Measurements from ENCODE around the gene OR5AU1. TPM values are rescaled to one million over a fixed set of nuclear protein-coding genes. Genes with fewer than 3 reads are reported as not detected.
A peak's percentile ranks its signal among the peaks of the same experiment; 100 is the strongest.

The OR5AU1 gene
- total RNA-seq, 1 experiment from 2014 or later: not detected

GRCh38 chr14:21200752-21201461 is 45.0 kb upstream of the OR5AU1 start:
- H3K79me1 ChIP-seq (ENCODE audit: insufficient read depth, low read depth, low read length, poor library complexity, severe bottlenecking): no peaks in the 10 kb centered on the region
- no peak overlapping the region for H4K91ac ChIP-seq (ENCODE audit: insufficient read length, low read depth, low read length)
- no peaks in the 10 kb centered on the region for H3K9me3 ChIP-seq (ENCODE audit: control insufficient read depth, low read depth, low read length)
- Mint-ChIP-seq H3K4me1 (peaks cover 25 to 28% of the 10 kb centered on the region in 2 experiments), H3K9me3 (peaks cover 3 to 6% of the 10 kb centered on the region in 2 experiments; a peak in 2 of 5 replicates), H3K27ac (peak overlapping the region in 1 of 3 experiments; percentile 7; a peak in 1 of 7 replicates), H3K36me3 (ENCODE audit: insufficient read depth in 1 of 3, low read depth in 3 of 3) (peaks cover under 1 to 2% (median under 1%) of the 10 kb centered on the region in 3 experiments; a peak in 5 of 7 replicates), H3K27me3 (ENCODE audit: low read depth) (peaks cover 3% of the 10 kb centered on the region), H3K4me3 (no peak overlapping the region)
- no peak for DNase-seq
- no peak overlapping the region for H4K8ac ChIP-seq (replicated peaks; ENCODE audit: insufficient read length, low read depth, low read length)
- no peak overlapping the region for H3K56ac ChIP-seq (ENCODE audit: insufficient read length, low read depth, low read length)
- H3K27me3 ChIP-seq (ENCODE audit: insufficient read depth, low read length): no peaks in the 10 kb centered on the region
- no peak overlapping the region for H4K5ac ChIP-seq (ENCODE audit: insufficient read length, low read depth, low read length)
- no peak overlapping the region for H3K23ac ChIP-seq (ENCODE audit: insufficient read length, low read depth, low read length)
- H2AK5ac ChIP-seq (ENCODE audit: insufficient read length, low read length): no peak overlapping the region
- H3K4me2 ChIP-seq (ENCODE audit: insufficient read depth, insufficient read length, low read length): no peak overlapping the region
- H2BK120ac ChIP-seq (ENCODE audit: low read depth, low read length, poor library complexity, severe bottlenecking): no peak overlapping the region
- H3K18ac ChIP-seq (ENCODE audit: insufficient read length, low read depth, low read length): no peak overlapping the region
- no CpG with 5 or more reads among the region's 5 CpGs for WGBS (ENCODE audit: extremely low coverage, insufficient read length, low lambda C conversion rate)
- no peaks in the 10 kb centered on the region for H3K4me1 ChIP-seq (ENCODE audit: insufficient read depth, low read length)
- no peak overlapping the region for H2BK12ac ChIP-seq (ENCODE audit: insufficient read length, low read depth, low read length)
- no peak overlapping the region for H3K9ac ChIP-seq (ENCODE audit: extremely low read depth, insufficient read length, low read length)
- TF ChIP-seq, protein P1, sequence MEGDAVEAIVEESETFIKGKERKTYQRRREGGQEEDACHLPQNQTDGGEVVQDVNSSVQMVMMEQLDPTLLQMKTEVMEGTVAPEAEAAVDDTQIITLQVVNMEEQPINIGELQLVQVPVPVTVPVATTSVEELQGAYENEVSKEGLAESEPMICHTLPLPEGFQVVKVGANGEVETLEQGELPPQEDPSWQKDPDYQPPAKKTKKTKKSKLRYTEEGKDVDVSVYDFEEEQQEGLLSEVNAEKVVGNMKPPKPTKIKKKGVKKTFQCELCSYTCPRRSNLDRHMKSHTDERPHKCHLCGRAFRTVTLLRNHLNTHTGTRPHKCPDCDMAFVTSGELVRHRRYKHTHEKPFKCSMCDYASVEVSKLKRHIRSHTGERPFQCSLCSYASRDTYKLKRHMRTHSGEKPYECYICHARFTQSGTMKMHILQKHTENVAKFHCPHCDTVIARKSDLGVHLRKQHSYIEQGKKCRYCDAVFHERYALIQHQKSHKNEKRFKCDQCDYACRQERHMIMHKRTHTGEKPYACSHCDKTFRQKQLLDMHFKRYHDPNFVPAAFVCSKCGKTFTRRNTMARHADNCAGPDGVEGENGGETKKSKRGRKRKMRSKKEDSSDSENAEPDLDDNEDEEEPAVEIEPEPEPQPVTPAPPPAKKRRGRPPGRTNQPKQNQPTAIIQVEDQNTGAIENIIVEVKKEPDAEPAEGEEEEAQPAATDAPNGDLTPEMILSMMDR (conservative IDR thresholded peaks at IDR 0.05): no peak
- H3K27ac ChIP-seq (ENCODE audit: insufficient read length, low read depth, low read length): no peak overlapping the region
- H3T11ph ChIP-seq (ENCODE audit: low read length): no peak overlapping the region
- no peak overlapping the region for H2BK15ac ChIP-seq (ENCODE audit: low read depth, low read length)
- H4K20me1 ChIP-seq (ENCODE audit: control insufficient read depth, insufficient read depth, insufficient read length): no peaks in the 10 kb centered on the region
- H2BK20ac ChIP-seq (ENCODE audit: low read depth, low read length, poor library complexity, severe bottlenecking): no peak overlapping the region
- H3K4ac ChIP-seq (ENCODE audit: low read depth, low read length): no peak overlapping the region
- no peaks in the 10 kb centered on the region for H3K79me2 ChIP-seq (ENCODE audit: insufficient read depth, low read length)
- H2BK5ac ChIP-seq (ENCODE audit: insufficient read length, low read length): no peak overlapping the region
- H2AFZ ChIP-seq (ENCODE audit: low read length): no peak overlapping the region
- no peaks in the 10 kb centered on the region for H3K23me2 ChIP-seq (ENCODE audit: insufficient read length, low read depth, low read length, poor library complexity, severe bottlenecking)
- no peak overlapping the region for H3K14ac ChIP-seq (ENCODE audit: insufficient read depth, low read length)

Data from H9 (cell line).